Uterus (tissue), 4 donors: Measurements from ENCODE around the gene ANKRD36C. TPM values are rescaled to one million over a fixed set of nuclear protein-coding genes. Genes with fewer than 3 reads are reported as not detected.
"Not testable (repeated sequence)": the region's sequence is repeated elsewhere in the genome, so short reads cannot be mapped to it uniquely, and the experiment has no call there.

Source experiments
- DNase-seq, 2 donors: peaks; one replicate each; pipeline ENCODE4 v3.0.0-alpha.2; 2019 to 2020
- H3K27ac ChIP-seq, 2 donors: fragments of 200-600 bp; sonication (generic); 1 replicate in 1 of 2; 2 replicates in 1 of 2; pipeline ENCODE4 v1.5.1; 2016 to 2018
- H3K27me3 ChIP-seq, 2 donors: fragments of 200-600 bp; sonication (generic); one replicate each; pipeline ENCODE4 v1.5.1; 2018 to 2019; ENCODE audit warnings: control low read depth in 1 of 2
- H3K36me3 ChIP-seq, 2 donors: fragments of 200-600 bp; sonication (generic); one replicate each; pipeline ENCODE4 v1.5.1; 2019; ENCODE audit warnings: control low read depth in 1 of 2
- H3K4me1 ChIP-seq, 2 donors: fragments of 200-600 bp; sonication (generic); one replicate each; pipeline ENCODE4 v1.5.1; 2018 to 2019; ENCODE audit warnings: control low read depth in 1 of 2
- H3K4me3 ChIP-seq, 2 donors: fragments of 200-600 bp; sonication (generic); 1 replicate in 1 of 2; 2 replicates in 1 of 2; pipeline ENCODE4 v1.5.1; 2018 to 2019; ENCODE audit warnings: mild to moderate bottlenecking in 1 of 2
- H3K9me3 ChIP-seq, 2 donors: fragments of 200-600 bp; sonication (generic); one replicate each; pipeline ENCODE4 v1.5.1; 2019; ENCODE audit warnings: control low read depth in 1 of 2
- CTCF ChIP-seq, 4 experiments: fragments of 200-600 bp in 2 of 4; fragments of 450-650 bp in 2 of 4; sonication (generic) in 2 of 4; IDR thresholded peaks; one replicate each; pipeline ENCODE4 v1.5.1; 2016 to 2019; ENCODE audit warnings: antibody characterized with exemption in 4 of 4, mild to moderate bottlenecking in 2 of 4, moderate library complexity in 1 of 4
- POLR2A ChIP-seq, 2 donors: fragments of 450-650 bp; IDR thresholded peaks; one replicate each; pipeline ENCODE4 v1.6.1; 2016; ENCODE audit warnings: antibody characterized with exemption in 2 of 2, mild to moderate bottlenecking in 1 of 2, moderate library complexity in 1 of 2
- intact Hi-C: fragments of 100-400 bp; cut with DNase I; formaldehyde crosslinking; loops from one replicate; pipeline ENCODE4 v1.15.1; 2023; ENCODE audit warnings: low total_unique reads
- small RNA-seq: library from RNA; depleted of rRNA; stranded (forward); fragments of <200 nt; gene quantifications from one replicate; pipeline ENCODE3, GENCODE V24; 2016
- total RNA-seq, 4 donors: library from RNA; depleted of rRNA in 3 of 4; stranded (reverse); fragments of >200 nt in 3 of 4; gene quantifications; one replicate each; pipeline versions ENCODE4 v1.1.0 to v1.2.4, GENCODE V29; 2014 to 2023
- donor health status: DM: yes; HTN: yes; CAD: no.

ANKRD36C gene
- total RNA-seq, 4 donors from 2014 or later: 37.1 to 228 (median 58.2) TPM

DNA sequence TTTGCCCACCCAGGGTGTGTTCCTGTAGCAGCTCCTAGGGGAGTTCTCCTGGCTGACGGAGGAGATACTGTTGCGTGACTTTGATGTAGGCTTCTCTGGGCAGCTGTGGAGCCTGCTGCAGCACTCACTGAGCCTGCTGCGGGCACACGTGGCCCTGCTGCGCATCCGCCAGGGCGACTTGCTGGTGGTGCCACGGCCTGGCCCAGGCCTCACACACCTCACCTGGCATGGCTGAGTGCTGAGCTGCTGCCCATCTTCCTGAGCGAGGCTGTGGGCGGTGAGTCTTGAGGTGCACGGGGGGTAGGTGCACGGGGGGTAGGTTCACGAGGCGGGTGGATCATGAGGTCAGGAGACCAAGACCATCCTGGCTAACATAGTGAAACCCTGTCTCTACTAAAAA is 191.7 kb downstream of the ANKRD36C start:
- H3K27ac ChIP-seq: no peak overlapping the region
- no peaks in the 10 kb centered on the region for H3K36me3 ChIP-seq
- H3K9me3 ChIP-seq: peaks cover 0 to 4% of the 10 kb centered on the region in 2 donors
- H3K4me3 ChIP-seq: no peak overlapping the region
- H3K4me1 ChIP-seq: no peaks in the 10 kb centered on the region
- intact Hi-C loops: no loop called here
- no peak for DNase-seq
- TF ChIP-seq POLR2A (IDR thresholded peaks at IDR 0.05): no peak
- no peak for TF ChIP-seq CTCF (IDR thresholded peaks at IDR 0.05)
- no peaks in the 10 kb centered on the region for H3K27me3 ChIP-seq

GRCh38 chr2:95799147-95799889 is 192.3 kb downstream of the ANKRD36C start:
- intact Hi-C loops, H3K9me3 ChIP-seq, H3K27ac ChIP-seq, DNase-seq, H3K27me3 ChIP-seq, H3K4me1 ChIP-seq, H3K36me3 ChIP-seq, H3K4me3 ChIP-seq: not testable (repeated sequence)

GRCh38 chr2:95796249-95797099 is 195.2 kb downstream of the ANKRD36C start:
- H3K4me3 ChIP-seq, DNase-seq, intact Hi-C loops, H3K27me3 ChIP-seq, H3K36me3 ChIP-seq, H3K27ac ChIP-seq, H3K9me3 ChIP-seq, H3K4me1 ChIP-seq: not testable (repeated sequence)

GRCh38 chr2:95793970-95794369 is 197.7 kb downstream of the ANKRD36C start:
- H3K9me3 ChIP-seq, H3K4me3 ChIP-seq, H3K27ac ChIP-seq, H3K27me3 ChIP-seq, H3K36me3 ChIP-seq, intact Hi-C loops, DNase-seq, H3K4me1 ChIP-seq: not testable (repeated sequence)

GRCh38 chr2:95790180-95790579 is 201.4 kb downstream of the ANKRD36C start:
- H3K27ac ChIP-seq, H3K4me3 ChIP-seq, H3K9me3 ChIP-seq, intact Hi-C loops, H3K4me1 ChIP-seq, DNase-seq, H3K27me3 ChIP-seq, H3K36me3 ChIP-seq: not testable (repeated sequence)

- H3K4me3 ChIP-seq, H3K27me3 ChIP-seq, H3K36me3 ChIP-seq, H3K9me3 ChIP-seq, DNase-seq, H3K4me1 ChIP-seq, H3K27ac ChIP-seq, intact Hi-C loops: not testable (repeated sequence)
Observed at GRCh38 chr2:95789385-95789784, 202.2 kb downstream of the ANKRD36C start.

DNA sequence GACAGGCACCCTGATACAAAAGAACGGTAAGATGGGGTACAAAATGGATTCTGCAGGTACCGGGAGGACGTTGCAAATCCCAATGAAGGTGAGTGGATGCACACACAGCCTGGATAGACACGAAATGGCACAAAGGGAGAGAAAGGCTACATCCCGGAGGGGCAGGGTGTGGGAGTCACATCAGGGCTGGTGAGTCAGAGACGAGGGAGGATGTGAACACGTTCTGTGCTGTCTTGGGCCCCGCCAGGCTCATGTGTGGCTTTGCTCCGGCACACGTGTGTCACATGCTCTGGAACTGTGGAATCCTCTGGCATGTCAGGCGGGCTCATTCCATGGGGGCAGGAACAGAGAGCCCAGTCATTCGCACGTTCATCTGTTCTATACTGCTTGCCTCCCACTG is 203.0 kb downstream of the ANKRD36C start:
- intact Hi-C loops, H3K9me3 ChIP-seq: not testable (repeated sequence)

More for the DNA sequence above, 203.0 kb downstream of the ANKRD36C start:
- not testable (repeated sequence) for DNase-seq, H3K27ac ChIP-seq, H3K36me3 ChIP-seq, H3K4me3 ChIP-seq, H3K4me1 ChIP-seq, H3K27me3 ChIP-seq

Small RNA genes within 50 kb of the gene (small RNA-seq; reads per million reads assigned to genes)
- gene RN7SL210P: not detected

Other genes with a start within 250 kb of the ANKRD36C start
- 1 to 10 TPM in 3 of 4 donors, not detected in 1; 4.8 to 5.4 (median 5.3) TPM for gene GPAT2, start 43.1 kb upstream of the ANKRD36C start, total RNA-seq
- 1 to 10 TPM in 2 of 4 donors, under 1 TPM in 1, not detected in 1; 0.51 to 5.4 (median 2.6) TPM for gene ADRA2B, start 124.7 kb upstream of the ANKRD36C start, total RNA-seq
- gene ASTL, start 146.7 kb upstream of the ANKRD36C start, total RNA-seq: not detected
- 10 to 100 TPM in 1 of 4 donors, 1 to 10 TPM in 3; 2.4 to 33.3 (median 6.2) TPM for gene DUSP2, start 153.6 kb upstream of the ANKRD36C start, total RNA-seq
- 100 to 1,000 TPM in 1 of 4 donors, 10 to 100 TPM in 3; 53.5 to 128 (median 76.4) TPM for gene STARD7, start 217.0 kb upstream of the ANKRD36C start, total RNA-seq